ENCODE results near the gene MACF1. TPM values are rescaled to one million over a fixed set of nuclear protein-coding genes. Genes with fewer than 3 reads are reported as not detected.

MACF1 gene
- total and polyA plus RNA-seq, 10 donors, result 50.8 to 641 (median 414) TPM

DNA sequence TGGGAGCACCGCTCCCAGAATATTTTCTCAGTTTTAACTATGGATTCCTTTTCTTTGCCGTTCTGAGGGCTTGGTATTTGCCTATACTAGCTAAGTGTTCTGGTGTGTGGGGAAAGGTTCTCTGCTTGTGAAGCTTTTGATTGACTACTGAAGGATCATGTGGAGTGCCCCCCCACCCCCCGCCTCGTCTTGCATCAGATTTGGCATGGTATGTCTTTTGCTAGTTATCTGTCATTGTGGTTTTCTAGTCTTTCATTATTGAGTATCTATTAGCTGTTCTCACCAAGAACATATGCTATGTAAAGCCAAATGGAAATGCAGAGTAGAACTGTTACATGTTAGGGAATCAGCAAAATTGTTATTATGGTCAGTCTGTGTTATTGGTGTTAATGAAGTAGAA is 58.3 kb downstream of the MACF1 start:
- peaks cover 17 to 82% (median 49%) of the 10 kb centered on the region in 6 donors for H3K4me1 ChIP-seq
- intact Hi-C loops (cut with DNase I; ENCODE audit: low total_unique reads), result no loop called here
- no peak overlapping the region for H3K4me3 ChIP-seq
- H3K36me3 ChIP-seq, result peaks cover 0 to 41% (median 30%) of the 10 kb centered on the region in 6 donors
- TF ChIP-seq POLR2A (IDR thresholded peaks at IDR 0.05), result no peak
- TF ChIP-seq, protein P1, sequence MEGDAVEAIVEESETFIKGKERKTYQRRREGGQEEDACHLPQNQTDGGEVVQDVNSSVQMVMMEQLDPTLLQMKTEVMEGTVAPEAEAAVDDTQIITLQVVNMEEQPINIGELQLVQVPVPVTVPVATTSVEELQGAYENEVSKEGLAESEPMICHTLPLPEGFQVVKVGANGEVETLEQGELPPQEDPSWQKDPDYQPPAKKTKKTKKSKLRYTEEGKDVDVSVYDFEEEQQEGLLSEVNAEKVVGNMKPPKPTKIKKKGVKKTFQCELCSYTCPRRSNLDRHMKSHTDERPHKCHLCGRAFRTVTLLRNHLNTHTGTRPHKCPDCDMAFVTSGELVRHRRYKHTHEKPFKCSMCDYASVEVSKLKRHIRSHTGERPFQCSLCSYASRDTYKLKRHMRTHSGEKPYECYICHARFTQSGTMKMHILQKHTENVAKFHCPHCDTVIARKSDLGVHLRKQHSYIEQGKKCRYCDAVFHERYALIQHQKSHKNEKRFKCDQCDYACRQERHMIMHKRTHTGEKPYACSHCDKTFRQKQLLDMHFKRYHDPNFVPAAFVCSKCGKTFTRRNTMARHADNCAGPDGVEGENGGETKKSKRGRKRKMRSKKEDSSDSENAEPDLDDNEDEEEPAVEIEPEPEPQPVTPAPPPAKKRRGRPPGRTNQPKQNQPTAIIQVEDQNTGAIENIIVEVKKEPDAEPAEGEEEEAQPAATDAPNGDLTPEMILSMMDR (IDR thresholded peaks at IDR 0.05 in 8 of 11, conservative IDR thresholded peaks at IDR 0.05 in 3 of 11), result no peak
- TF ChIP-seq POLR2AphosphoS5 (IDR thresholded peaks at IDR 0.05), result no peak
- no peak for DNase-seq
- H3K9me3 ChIP-seq, result no peaks in the 10 kb centered on the region
- peak overlapping the region in 1 of 8 donors; percentile 8 for H3K27ac ChIP-seq
- no peaks in the 10 kb centered on the region for H3K27me3 ChIP-seq (replicated peaks in 1 of 7)
- WGBS, 5 donors, result 63 to 83% (median 69%) methylated on average over 4 of the region's 4 CpGs

GRCh38 chr1:39266269-39266668 is 61.8 kb downstream of the MACF1 start:
- H3K4me3 ChIP-seq, result no peak overlapping the region
- no peaks in the 10 kb centered on the region for H3K27me3 ChIP-seq (replicated peaks in 1 of 7)
- no peak for DNase-seq
- H3K9me3 ChIP-seq, result no peaks in the 10 kb centered on the region
- H3K27ac ChIP-seq, result no peak overlapping the region
- TF ChIP-seq POLR2A (IDR thresholded peaks at IDR 0.05), result no peak
- H3K36me3 ChIP-seq, result peaks cover 0 to 27% (median under 1%) of the 10 kb centered on the region in 6 donors
- intact Hi-C loops (cut with DNase I; ENCODE audit: low total_unique reads), result no loop called here
- H3K4me1 ChIP-seq, result peaks cover 40 to 88% (median 70%) of the 10 kb centered on the region in 6 donors
- WGBS, 5 donors, result 27 to 44% (median 39%) methylated on average over 1 of the region's 1 CpG

DNA sequence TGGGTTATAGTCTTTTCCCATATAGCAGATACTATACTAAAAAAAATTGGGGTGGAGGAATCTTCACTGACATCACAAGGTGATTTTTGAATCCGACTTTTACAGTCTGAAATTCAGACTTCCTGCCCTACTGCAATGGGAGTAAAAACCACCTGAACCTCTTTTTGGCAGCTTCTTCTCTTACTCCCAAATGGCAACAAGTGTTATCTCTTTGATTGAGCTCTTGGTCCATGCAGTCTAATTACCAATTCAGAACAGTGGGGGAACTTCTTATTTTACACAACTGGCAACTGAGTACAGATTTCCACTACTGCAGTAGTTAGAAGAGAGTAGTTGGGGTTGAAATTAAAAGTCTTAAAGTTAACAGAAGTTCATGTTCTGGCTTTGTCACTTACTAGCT is 62.3 kb downstream of the MACF1 start:
- DNase-seq, result no peak
- intact Hi-C loops (cut with DNase I; ENCODE audit: low total_unique reads), result no loop called here
- TF ChIP-seq, protein P1 (IDR thresholded peaks at IDR 0.05 in 8 of 11, conservative IDR thresholded peaks at IDR 0.05 in 3 of 11), result no peak
- TF ChIP-seq POLR2A (IDR thresholded peaks at IDR 0.05), result no peak
- no peak for TF ChIP-seq POLR2AphosphoS5 (IDR thresholded peaks at IDR 0.05)
- Histone ChIP-seq H3K27ac (no peak overlapping the region), H3K4me1 (peaks cover 38 to 88% (median 69%) of the 10 kb centered on the region in 6 donors), H3K4me3 (no peak overlapping the region), H3K36me3 (peaks cover 0 to 27% (median 0%) of the 10 kb centered on the region in 6 donors), H3K27me3 (replicated peaks in 1 of 7) (no peaks in the 10 kb centered on the region), H3K9me3 (no peaks in the 10 kb centered on the region)
- WGBS, 5 donors, result 62 to 82% (median 73%) methylated on average over 1 of the region's 1 CpG

DNA sequence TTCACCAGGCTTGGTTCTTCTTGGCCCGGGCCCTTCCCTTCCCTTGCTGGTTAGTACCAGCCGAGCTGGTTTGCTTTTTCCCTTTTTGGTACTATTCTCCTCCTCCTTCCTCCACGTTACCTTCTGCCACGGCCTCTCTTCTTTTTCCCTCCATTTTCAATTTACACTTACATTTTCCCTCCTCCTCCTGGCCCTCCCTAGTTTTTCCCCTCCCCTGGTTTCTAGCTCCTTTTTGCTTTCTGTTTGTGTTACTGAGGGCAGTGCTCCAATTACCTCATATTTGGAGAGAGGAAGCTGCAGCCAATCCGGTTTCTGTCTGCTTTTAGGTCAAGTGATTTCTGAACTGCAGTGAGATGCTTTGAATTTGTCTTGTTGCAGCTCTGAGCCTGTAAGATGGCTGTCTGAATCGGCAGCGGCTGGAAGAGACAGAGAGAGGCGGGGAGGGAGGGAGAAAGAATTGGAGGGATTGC is 63.7 kb downstream of the MACF1 start:
- Histone ChIP-seq H3K9me3 (no peaks in the 10 kb centered on the region), H3K27me3 (replicated peaks in 1 of 7) (no peaks in the 10 kb centered on the region), H3K4me1 (peaks cover 42 to 88% (median 67%) of the 10 kb centered on the region in 6 donors), H3K4me3 (peak overlapping the region in 4 of 8 donors; percentile 2 to 47 (median 14)), H3K27ac (peak overlapping the region in 7 of 8 donors; percentile 37 to 80 (median 73)), H3K36me3 (peaks cover 0 to 16% (median 0%) of the 10 kb centered on the region in 6 donors)
- 21 to 38% (median 22%) methylated on average over 8 of the region's 8 CpGs for WGBS, 5 donors
- DNase-seq, result no peak
- intact Hi-C loops (cut with DNase I; ENCODE audit: low total_unique reads), result no loop called here
- TF ChIP-seq POLR2AphosphoS5 (IDR thresholded peaks at IDR 0.05), result peak in 1 of 3 donors; percentile 37
- TF ChIP-seq POLR2A (IDR thresholded peaks at IDR 0.05), result no peak

DNA sequence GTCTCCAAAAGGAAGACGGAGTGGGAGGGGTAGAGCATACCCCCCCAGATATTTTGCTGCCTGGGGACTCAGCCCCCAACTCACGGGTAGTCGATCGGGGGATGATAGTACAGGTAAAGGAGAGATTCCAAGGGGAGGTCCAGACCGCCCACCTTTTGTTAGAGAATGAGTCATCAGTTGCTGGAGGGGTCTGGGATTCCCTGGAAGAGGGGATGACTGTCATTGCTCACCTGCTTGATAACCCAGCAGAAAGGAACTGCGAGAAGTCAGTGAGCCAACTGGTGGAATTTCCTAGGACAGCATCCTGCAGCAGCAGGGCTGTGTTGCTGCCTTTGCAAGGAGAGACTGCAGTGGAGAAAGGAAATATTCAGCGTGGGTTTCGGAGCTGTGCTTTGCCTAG is 64.4 kb downstream of the MACF1 start:
- Histone ChIP-seq H3K27me3 (replicated peaks in 1 of 7) (no peaks in the 10 kb centered on the region), H3K4me1 (peaks cover 42 to 91% (median 70%) of the 10 kb centered on the region in 6 donors), H3K36me3 (peaks cover 0 to 15% (median 0%) of the 10 kb centered on the region in 6 donors), H3K4me3 (peak overlapping the region in 2 of 8 donors; percentile 23 to 47), H3K27ac (peak overlapping the region; percentile 11 to 80 (median 71)), H3K9me3 (no peaks in the 10 kb centered on the region)
- TF ChIP-seq, protein P1 (IDR thresholded peaks at IDR 0.05 in 8 of 11, conservative IDR thresholded peaks at IDR 0.05 in 3 of 11), result no peak
- TF ChIP-seq POLR2AphosphoS5 (IDR thresholded peaks at IDR 0.05) (no peak), POLR2A (IDR thresholded peaks at IDR 0.05) (no peak)
- WGBS, 5 donors, result 53 to 82% (median 80%) methylated on average over 8 of the region's 8 CpGs
- DNase-seq, result no peak
- intact Hi-C loops (cut with DNase I; ENCODE audit: low total_unique reads), result no loop called here

Measured in spleen (tissue), 11 donors.